CD4-positive, alpha-beta T cell treated with Interferon alpha-2 for 1 hour (primary cell): Measurements from ENCODE around the gene DHX38.
A peak's percentile ranks its signal among the peaks of the same experiment; 100 is the strongest.

ENCODE experiments used
- DNase-seq, 2 donors: peaks; one replicate each; pipeline ENCODE4 v3.0.0-alpha.2; 2020 to 2022

DHX38 gene

DNA sequence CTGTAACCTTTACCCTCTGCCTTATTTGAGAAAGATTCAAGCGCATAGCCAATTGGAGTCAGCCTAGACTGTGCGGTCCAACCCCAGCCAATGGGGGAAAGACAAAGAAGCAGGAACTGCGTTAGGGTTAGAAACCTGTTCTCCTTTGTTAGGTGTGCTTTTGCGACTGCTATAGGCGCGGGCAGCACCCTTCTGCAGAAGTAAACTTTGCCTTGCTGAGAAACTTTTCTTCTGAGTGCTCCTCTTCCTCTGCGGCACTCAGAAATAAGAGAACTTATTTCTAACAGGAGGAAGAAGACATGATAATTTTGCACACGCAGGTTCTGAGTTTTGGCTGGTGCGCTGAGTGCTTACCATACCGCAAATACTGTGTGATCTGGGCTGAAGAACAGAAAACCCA, 9.2 kb upstream of the DHX38 start:
- DNase-seq, result no peak

- DNase-seq, result no peak
Observed at GRCh38 chr16:72085002-72085401, 8.6 kb upstream of the DHX38 start.

DNA sequence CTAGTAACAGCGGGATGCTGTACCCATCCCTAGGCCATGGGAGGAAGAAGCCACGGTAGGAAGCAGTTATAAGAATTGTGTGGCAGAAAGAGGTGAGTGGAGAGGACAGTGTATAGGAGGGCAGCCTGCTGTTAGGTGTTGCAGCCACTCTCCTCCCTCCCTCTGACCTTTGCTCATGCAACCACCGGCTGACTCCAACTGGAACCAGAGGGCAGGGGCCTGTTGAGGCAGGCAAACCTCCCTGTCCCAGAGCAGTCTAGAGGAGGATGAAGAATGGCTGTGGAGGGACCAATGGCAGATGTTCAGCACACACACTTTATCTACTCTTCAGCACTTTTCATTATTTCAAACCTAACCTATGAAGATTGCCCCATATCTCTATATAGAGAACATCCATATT, 2.4 kb upstream of the DHX38 start:
- no peak for DNase-seq

DNA sequence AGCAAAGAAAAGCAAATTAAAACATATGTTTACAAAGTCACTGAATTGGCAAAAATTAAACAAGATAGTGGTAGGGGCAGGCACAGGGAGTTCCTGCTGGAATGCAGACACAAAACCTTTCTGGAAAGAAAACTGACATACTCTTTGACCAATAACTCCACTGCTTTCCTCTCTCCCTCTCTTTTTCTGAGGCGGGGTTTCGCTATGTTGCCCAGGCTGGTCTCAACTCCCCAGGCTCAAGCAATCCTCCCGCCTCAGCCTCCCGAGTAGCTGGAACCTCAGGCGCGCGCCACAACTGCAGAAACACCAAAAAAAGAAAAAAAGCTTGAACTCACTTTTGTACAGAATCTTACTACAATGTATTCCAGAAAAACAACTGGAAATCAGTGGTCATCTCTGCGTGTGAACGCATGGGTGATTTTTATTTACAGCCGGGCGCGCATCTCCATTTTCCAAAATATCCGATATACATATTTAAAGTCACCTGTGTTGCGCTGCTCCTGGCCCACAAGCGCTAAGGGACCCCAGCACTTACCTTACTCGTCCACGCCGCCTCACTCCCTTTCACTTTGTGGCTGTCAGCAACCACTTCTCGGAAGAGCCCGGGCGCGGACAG, 707 bp upstream of the DHX38 start:
- peak in 1 of 2 donors; percentile 13 for DNase-seq

DNA sequence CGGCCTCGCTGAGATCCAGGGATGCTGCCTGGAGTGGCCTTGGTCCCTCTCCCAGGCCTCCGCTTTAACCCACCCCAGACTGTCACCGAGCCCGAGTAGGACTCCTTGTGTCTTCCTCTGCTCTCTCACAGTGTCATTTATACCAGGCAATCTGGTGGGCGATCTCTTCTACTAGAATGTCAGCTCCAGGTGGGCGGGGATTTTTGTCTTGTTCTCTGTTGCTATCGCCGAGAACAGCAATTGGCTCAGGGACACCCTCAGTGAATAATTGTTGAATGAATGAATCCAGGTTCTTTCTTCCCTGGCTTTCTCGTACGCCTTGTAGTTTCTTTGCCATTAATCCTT, 591 bp downstream of the DHX38 start:
- no peak for DNase-seq

DNA sequence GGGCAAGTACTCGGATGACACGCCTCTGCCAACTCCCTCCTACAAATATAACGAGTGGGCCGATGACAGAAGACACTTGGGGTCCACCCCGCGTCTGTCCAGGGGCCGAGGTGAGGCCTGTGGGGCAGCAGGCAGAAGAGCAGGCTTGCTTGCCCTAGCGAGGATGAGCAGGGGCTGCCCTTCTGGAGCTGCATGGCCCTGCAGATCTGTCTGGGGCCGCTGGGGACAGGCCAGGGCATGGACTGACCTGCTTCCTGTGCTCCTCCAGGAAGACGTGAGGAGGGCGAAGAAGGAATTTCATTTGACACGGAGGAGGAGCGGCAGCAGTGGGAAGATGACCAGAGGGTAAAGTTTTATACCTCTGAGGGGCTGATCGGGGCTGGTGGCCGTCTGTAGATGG, 5.3 kb downstream of the DHX38 start:
- DNase-seq, result no peak

DNA sequence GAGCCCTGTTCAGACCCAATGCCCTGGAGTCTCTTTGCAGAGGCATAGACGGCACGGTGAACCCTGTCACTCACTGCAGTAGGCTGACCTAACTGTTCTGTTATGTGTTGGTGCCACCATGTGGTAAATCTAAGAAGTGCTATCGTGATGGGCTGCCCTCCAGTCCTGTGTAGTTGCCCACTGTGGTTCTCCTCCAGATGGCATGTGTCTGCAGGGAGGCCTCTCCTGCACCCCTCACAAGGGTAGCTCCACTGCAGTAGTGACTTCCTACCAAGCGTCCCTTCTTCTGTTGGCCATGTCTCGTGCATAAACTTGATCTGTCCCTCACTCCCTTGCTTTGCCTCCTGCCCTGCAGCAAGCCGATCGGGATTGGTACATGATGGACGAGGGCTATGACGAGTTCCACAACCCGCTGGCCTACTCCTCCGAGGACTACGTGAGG, 5.8 kb downstream of the DHX38 start:
- peak; percentile 43 to 63 for DNase-seq

DNA sequence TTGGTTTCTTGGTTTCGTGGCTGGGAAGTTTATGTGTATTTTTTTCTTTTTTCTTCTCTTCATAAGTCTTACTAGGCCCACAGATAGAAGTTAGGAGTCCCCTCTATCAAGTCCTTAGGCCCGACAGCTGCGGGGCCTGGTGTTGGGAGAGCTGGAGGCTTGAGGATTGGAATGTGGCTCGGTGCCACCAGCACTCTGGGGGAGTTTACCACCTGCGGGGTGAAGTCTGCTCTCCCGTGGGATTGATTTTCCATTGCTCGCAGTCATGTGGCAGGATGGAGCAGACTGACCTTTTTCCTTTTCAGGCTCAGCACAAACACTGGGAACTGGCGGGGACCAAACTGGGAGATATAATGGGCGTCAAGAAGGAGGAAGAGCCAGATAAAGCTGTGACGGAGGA, 7.5 kb downstream of the DHX38 start:
- no peak for DNase-seq

DNA sequence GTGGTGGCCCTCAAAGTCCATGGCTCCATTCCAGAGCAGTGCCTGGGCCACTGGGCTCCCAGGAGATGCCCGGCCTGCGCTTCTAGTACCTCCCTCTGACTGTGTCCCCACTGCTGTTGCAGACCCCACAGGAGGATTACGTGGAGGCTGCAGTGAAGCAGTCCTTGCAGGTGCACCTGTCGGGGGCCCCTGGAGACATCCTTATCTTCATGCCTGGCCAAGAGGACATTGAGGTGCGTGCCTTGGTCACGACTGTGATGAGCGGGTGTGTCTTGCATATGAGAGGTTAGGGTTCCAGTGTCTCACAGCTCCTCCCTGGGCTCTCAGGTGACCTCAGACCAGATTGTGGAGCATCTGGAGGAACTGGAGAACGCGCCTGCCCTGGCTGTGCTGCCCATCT, 11.3 kb downstream of the DHX38 start:
- no peak for DNase-seq

GRCh38 chr16:72105978-72106377, 12.3 kb downstream of the DHX38 start:
- no peak for DNase-seq

- no peak for DNase-seq
Observed at GRCh38 chr16:72107371-72107770, 13.7 kb downstream of the DHX38 start.

- no peak for DNase-seq
Observed at GRCh38 chr16:72108353-72109102, 14.9 kb downstream of the DHX38 start.

GRCh38 chr16:72109300-72109699, 15.7 kb downstream of the DHX38 start:
- no peak for DNase-seq

- no peak for DNase-seq
Observed at GRCh38 chr16:72109966-72110530, 16.4 kb downstream of the DHX38 start.

- no peak for DNase-seq
Observed at GRCh38 chr16:72110662-72111615, 17.3 kb downstream of the DHX38 start.

- no peak for DNase-seq
Observed at GRCh38 chr16:72111657-72112451, 18.2 kb downstream of the DHX38 start.

GRCh38 chr16:72112452-72112792, 18.8 kb downstream of the DHX38 start:
- no peak for DNase-seq

GRCh38 chr16:72112906-72113615, 19.4 kb downstream of the DHX38 start:
- no peak for DNase-seq

GRCh38 chr16:72113616-72113945, 19.9 kb downstream of the DHX38 start:
- DNase-seq, result no peak

DNA sequence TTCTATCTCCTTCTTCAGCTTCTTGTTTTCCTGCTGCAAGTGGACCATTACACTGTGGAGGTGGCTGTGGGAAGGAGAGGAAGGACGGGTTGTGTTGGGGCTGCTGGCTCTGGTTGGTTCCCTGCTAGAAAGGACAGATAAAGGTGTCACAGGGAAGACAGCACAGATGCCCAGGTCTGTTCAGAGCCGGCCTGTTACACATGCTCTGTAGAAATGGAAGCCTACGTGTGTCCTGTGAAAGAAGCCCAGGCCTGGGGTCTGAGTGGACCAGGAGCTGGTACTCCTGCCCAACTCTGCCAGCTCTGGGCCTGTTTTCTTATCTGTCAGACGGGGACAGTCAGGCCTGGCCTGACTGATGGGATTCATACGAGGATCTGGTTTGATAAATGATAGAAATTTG, 26.4 kb downstream of the DHX38 start:
- DNase-seq, result no peak

- DNase-seq, result no peak
Observed at GRCh38 chr16:72122308-72122707, 28.7 kb downstream of the DHX38 start.

- DNase-seq, result no peak
Observed at GRCh38 chr16:72122916-72123315, 29.3 kb downstream of the DHX38 start.
